ENCODE data around the gene ADCY7.

ADCY7 gene

DNA sequence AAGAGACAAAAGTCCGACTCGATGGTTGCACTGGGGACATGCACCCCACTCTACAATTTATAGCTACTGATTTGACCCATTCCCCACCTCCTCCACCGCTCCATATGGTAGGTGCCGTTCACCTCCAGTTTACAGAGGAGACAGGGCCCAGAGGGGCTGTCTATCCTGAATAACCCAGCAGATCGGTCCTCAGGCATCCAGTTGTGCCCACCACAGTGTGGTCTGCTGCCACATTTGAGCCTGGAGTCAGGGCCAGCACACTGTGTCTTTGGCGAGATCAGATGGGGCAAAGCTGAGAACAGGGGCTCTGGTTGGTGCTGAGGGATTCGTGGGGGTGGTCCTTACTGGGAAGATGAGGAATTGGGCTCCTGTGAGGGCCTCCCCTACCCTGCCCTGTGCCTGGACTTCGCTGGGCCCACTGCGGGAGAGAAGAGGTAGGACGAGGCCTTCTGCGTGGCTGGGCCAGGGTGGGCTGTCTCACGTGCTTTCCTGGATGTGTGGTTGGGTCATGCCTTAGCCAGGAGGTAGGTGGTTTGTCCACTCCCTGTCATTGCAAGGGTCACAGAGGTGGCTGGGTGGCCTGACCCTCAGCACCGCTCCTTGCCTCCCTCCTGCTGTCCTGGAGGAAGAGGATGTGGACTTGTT is 2.8 kb downstream of the ADCY7 start:
- H2BK5ac ChIP-seq (ENCODE audit: low read depth, low read length, poor library complexity, severe bottlenecking) = no peak overlapping the region
- peaks cover 0 to 11% of the 10 kb centered on the region in 2 experiments for H3K36me3 ChIP-seq (ENCODE audit: control insufficient read depth in 1 of 2, insufficient read depth in 2 of 2, low read depth in 1 of 2, low read length in 2 of 2)
- H3K4me2 ChIP-seq (ENCODE audit: low read length, poor library complexity, severe bottlenecking) = no peak overlapping the region
- no peak overlapping the region for H3K23ac ChIP-seq (ENCODE audit: low read length in 2 of 2)
- H3K27ac ChIP-seq (ENCODE audit: low read length, poor library complexity, severe bottlenecking) = no peak overlapping the region
- H3K79me1 ChIP-seq (replicated peaks; ENCODE audit: low read length, poor library complexity, severe bottlenecking) = peaks cover 17% of the 10 kb centered on the region
- H2BK12ac ChIP-seq (ENCODE audit: low read length in 2 of 2) = no peak overlapping the region
- no peak overlapping the region for H4K91ac ChIP-seq (ENCODE audit: low read length)
- H3K4ac ChIP-seq (ENCODE audit: low read depth in 1 of 2, low read length in 2 of 2) = no peak overlapping the region
- no peaks in the 10 kb centered on the region for H3K27me3 ChIP-seq (ENCODE audit: control insufficient read depth in 1 of 2, insufficient read depth in 1 of 2, low read length in 2 of 2)
- H2BK120ac ChIP-seq (ENCODE audit: low read depth, low read length) = no peak overlapping the region
- no peak overlapping the region for H2AFZ ChIP-seq (ENCODE audit: low read depth, low read length)
- no peaks in the 10 kb centered on the region for H3K9me3 ChIP-seq (ENCODE audit: control insufficient read depth, low read length)
- no peak overlapping the region for H2BK15ac ChIP-seq (ENCODE audit: low read depth, poor library complexity, severe bottlenecking)
- H4K8ac ChIP-seq (ENCODE audit: low read length) = no peak overlapping the region
- WGBS = 97% methylated on average over 12 of the region's 13 CpGs
- no peak overlapping the region for H3K9ac ChIP-seq (ENCODE audit: low read length)
- no peak overlapping the region for H2AK5ac ChIP-seq (ENCODE audit: low read length, severe bottlenecking)
- H3K4me1 ChIP-seq (ENCODE audit: control insufficient read depth, insufficient read depth, low read depth, low read length) = peaks cover 25% of the 10 kb centered on the region
- no peak overlapping the region for H3K4me3 ChIP-seq (ENCODE audit: insufficient read depth in 1 of 2, low read depth in 1 of 2, low read length in 2 of 2)
- peak overlapping the region in 1 of 2 experiments; percentile 35 for H3K14ac ChIP-seq (ENCODE audit: low read length in 2 of 2)
- no peak for DNase-seq
- no peak overlapping the region for H3K18ac ChIP-seq (ENCODE audit: low read depth in 1 of 2, low read length in 2 of 2)

DNA sequence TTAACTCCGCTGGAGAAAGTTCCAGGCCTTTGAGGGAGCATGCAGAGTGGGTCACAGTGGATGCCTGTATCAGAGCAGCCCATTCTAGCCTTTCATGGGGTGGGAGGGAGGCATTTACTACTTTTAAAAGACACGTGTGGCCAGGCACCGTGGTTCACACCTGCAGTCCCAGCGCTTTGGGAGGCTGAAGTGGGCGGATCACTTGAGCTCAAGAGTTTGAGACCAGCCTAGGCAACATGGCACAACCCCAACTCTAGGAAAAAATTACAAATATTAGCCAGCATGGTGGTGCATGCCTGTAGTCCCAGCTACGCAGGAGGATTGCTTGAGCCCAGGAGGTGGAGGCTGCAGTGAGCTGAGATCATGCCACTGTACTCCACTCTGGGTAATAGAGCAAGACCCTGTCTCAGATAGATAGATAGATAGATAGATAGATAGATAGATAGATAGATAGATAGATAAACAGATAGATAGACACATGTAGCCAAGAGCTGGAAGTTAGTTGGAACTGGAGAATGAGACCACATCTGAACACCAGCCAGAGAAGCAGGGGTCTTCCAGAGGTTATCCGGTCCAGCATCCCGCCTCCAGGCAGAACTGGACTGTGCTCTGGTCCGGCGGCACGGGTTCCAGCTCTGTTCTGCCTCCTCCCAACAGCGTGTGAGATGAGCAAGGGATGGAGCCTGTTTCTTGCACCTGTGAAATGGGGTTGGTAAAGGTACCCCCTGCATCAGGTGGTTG is 3.6 kb downstream of the ADCY7 start:
- WGBS = 94% methylated on average over 12 of the region's 12 CpGs

DNA sequence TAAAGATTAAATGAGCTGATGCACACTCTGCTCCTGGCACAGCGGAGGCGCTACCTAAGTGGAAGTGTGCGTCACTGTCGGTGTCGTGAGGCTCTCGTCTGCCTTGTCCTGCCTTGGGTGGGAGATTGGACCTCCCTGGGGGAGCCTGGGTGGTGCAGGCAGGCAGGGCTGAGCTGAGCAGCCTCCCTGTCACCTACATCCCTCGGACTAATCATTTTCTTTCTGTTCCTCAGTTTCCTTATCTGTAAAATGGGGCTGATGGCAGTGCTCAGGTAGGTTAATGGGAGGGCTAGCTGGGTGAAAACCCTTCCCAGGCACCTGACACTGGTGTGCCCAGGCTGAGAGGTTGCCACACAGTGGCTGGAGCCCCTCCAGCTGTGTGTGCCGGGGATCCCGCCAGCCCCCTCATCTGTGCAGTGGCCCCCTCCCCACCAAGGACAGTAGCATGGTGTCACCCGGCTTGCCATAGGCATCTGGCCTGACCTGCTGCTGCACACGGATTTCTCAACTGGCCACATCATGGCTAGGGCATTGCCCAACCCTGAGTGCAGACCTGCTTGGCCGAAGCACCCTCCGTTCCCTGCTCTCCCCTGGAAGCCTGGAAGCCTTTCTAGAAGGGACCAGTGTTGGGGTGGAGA is 4.3 kb downstream of the ADCY7 start:
- Histone ChIP-seq H3K9ac (ENCODE audit: low read length) (no peak overlapping the region), H4K91ac (ENCODE audit: low read length) (no peak overlapping the region), H3K18ac (ENCODE audit: low read depth in 1 of 2, low read length in 2 of 2) (no peak overlapping the region), H2BK12ac (ENCODE audit: low read length in 2 of 2) (no peak overlapping the region), H2BK15ac (ENCODE audit: low read depth, poor library complexity, severe bottlenecking) (no peak overlapping the region), H2BK120ac (ENCODE audit: low read depth, low read length) (no peak overlapping the region), H3K27ac (ENCODE audit: low read length, poor library complexity, severe bottlenecking) (no peak overlapping the region), H3K4me1 (ENCODE audit: control insufficient read depth, insufficient read depth, low read depth, low read length) (peaks cover 21% of the 10 kb centered on the region), H2AFZ (ENCODE audit: low read depth, low read length) (no peak overlapping the region), H3K4me3 (ENCODE audit: insufficient read depth in 1 of 2, low read depth in 1 of 2, low read length in 2 of 2) (no peak overlapping the region), H3K79me1 (replicated peaks; ENCODE audit: low read length, poor library complexity, severe bottlenecking) (peaks cover 17% of the 10 kb centered on the region), H4K8ac (ENCODE audit: low read length) (no peak overlapping the region), H2AK5ac (ENCODE audit: low read length, severe bottlenecking) (no peak overlapping the region), H3K27me3 (ENCODE audit: control insufficient read depth in 1 of 2, insufficient read depth in 1 of 2, low read length in 2 of 2) (no peaks in the 10 kb centered on the region), H3K36me3 (ENCODE audit: control insufficient read depth in 1 of 2, insufficient read depth in 2 of 2, low read depth in 1 of 2, low read length in 2 of 2) (peaks cover 0 to 11% of the 10 kb centered on the region in 2 experiments), H3K4me2 (ENCODE audit: low read length, poor library complexity, severe bottlenecking) (no peak overlapping the region), H2BK5ac (ENCODE audit: low read depth, low read length, poor library complexity, severe bottlenecking) (no peak overlapping the region), H3K14ac (ENCODE audit: low read length in 2 of 2) (no peak overlapping the region), H3K23ac (ENCODE audit: low read length in 2 of 2) (no peak overlapping the region), H3K9me3 (ENCODE audit: control insufficient read depth, low read length) (no peaks in the 10 kb centered on the region), H3K4ac (ENCODE audit: low read depth in 1 of 2, low read length in 2 of 2) (no peak overlapping the region)
- WGBS = 94% methylated on average over 12 of the region's 13 CpGs
- no peak for DNase-seq

More for the DNA sequence above, 3.6 kb downstream of the ADCY7 start:
- Histone ChIP-seq H3K9me3 (ENCODE audit: control insufficient read depth, low read length) (no peaks in the 10 kb centered on the region), H3K27ac (ENCODE audit: low read length, poor library complexity, severe bottlenecking) (no peak overlapping the region), H2AK5ac (ENCODE audit: low read length, severe bottlenecking) (no peak overlapping the region), H4K8ac (ENCODE audit: low read length) (no peak overlapping the region), H3K4ac (ENCODE audit: low read depth in 1 of 2, low read length in 2 of 2) (no peak overlapping the region), H3K4me1 (ENCODE audit: control insufficient read depth, insufficient read depth, low read depth, low read length) (peaks cover 27% of the 10 kb centered on the region), H3K36me3 (ENCODE audit: control insufficient read depth in 1 of 2, insufficient read depth in 2 of 2, low read depth in 1 of 2, low read length in 2 of 2) (peaks cover 0 to 11% of the 10 kb centered on the region in 2 experiments), H2BK12ac (ENCODE audit: low read length in 2 of 2) (no peak overlapping the region), H2AFZ (ENCODE audit: low read depth, low read length) (no peak overlapping the region), H3K79me1 (replicated peaks; ENCODE audit: low read length, poor library complexity, severe bottlenecking) (peaks cover 17% of the 10 kb centered on the region), H3K18ac (ENCODE audit: low read depth in 1 of 2, low read length in 2 of 2) (no peak overlapping the region), H3K27me3 (ENCODE audit: control insufficient read depth in 1 of 2, insufficient read depth in 1 of 2, low read length in 2 of 2) (no peaks in the 10 kb centered on the region), H2BK5ac (ENCODE audit: low read depth, low read length, poor library complexity, severe bottlenecking) (no peak overlapping the region), H3K4me3 (ENCODE audit: insufficient read depth in 1 of 2, low read depth in 1 of 2, low read length in 2 of 2) (no peak overlapping the region), H2BK120ac (ENCODE audit: low read depth, low read length) (no peak overlapping the region), H3K23ac (ENCODE audit: low read length in 2 of 2) (no peak overlapping the region), H3K14ac (ENCODE audit: low read length in 2 of 2) (no peak overlapping the region), H2BK15ac (ENCODE audit: low read depth, poor library complexity, severe bottlenecking) (no peak overlapping the region), H3K4me2 (ENCODE audit: low read length, poor library complexity, severe bottlenecking) (no peak overlapping the region), H3K9ac (ENCODE audit: low read length) (no peak overlapping the region), H4K91ac (ENCODE audit: low read length) (no peak overlapping the region)
- no peak for DNase-seq
